ENCODE data around the gene ZCCHC9. TPM values are rescaled to one million over a fixed set of nuclear protein-coding genes. Genes with fewer than 3 reads are reported as not detected.
"Not testable (repeated sequence)": the region's sequence is repeated elsewhere in the genome, so short reads cannot be mapped to it uniquely, and the experiment has no call there.

Gene ZCCHC9
- total RNA-seq, 6 donors from 2014 or later = 14.7 to 35.6 (median 18.3) TPM

- TF ChIP-seq POLR2A (IDR thresholded peaks at IDR 0.05) (no peak), EP300 (IDR thresholded peaks at IDR 0.05) (no peak), CTCF (IDR thresholded peaks at IDR 0.05) (no peak), POLR2AphosphoS5 (IDR thresholded peaks at IDR 0.05) (no peak)
- no peaks in the 10 kb centered on the region for H3K4me1 ChIP-seq
- H3K36me3 ChIP-seq = no peaks in the 10 kb centered on the region
- no peaks in the 10 kb centered on the region for H3K27me3 ChIP-seq
- no peak overlapping the region for H3K4me3 ChIP-seq
- no peak overlapping the region for H3K27ac ChIP-seq
- 87 to 95% methylated on average over 1 of the region's 1 CpG for WGBS, 2 donors
- no peak for DNase-seq
- ATAC-seq (ENCODE audit: low FRiP score in 2 of 2) = no peak
- peaks cover 0 to 17% (median 2%) of the 10 kb centered on the region in 4 donors for H3K9me3 ChIP-seq
These were observed 11.2 kb upstream of the ZCCHC9 start for GRCh38 chr5:81290146-81290545.

- Histone ChIP-seq H3K4me1 (peaks cover 0 to 3% (median 0%) of the 10 kb centered on the region in 4 donors), H3K4me3 (no peak overlapping the region), H3K27me3 (no peaks in the 10 kb centered on the region), H3K9me3 (peaks cover 0 to 17% (median 2%) of the 10 kb centered on the region in 4 donors), H3K36me3 (no peaks in the 10 kb centered on the region), H3K27ac (no peak overlapping the region)
- WGBS, 2 donors = 62 to 73% methylated on average over 2 of the region's 2 CpGs
- TF ChIP-seq POLR2A (IDR thresholded peaks at IDR 0.05) (no peak), POLR2AphosphoS5 (IDR thresholded peaks at IDR 0.05) (no peak), EP300 (IDR thresholded peaks at IDR 0.05) (no peak), CTCF (IDR thresholded peaks at IDR 0.05) (no peak)
- no peak for ATAC-seq (ENCODE audit: low FRiP score in 2 of 2)
- no peak for DNase-seq
These were observed 9.3 kb upstream of the ZCCHC9 start for GRCh38 chr5:81292130-81292529.

- H3K4me3 ChIP-seq; DNase-seq; ATAC-seq (ENCODE audit: low FRiP score in 2 of 2): not testable (repeated sequence)
These were observed 7.4 kb upstream of the ZCCHC9 start for GRCh38 chr5:81294021-81294420.

GRCh38 chr5:81297531-81297930 lies 3.9 kb upstream of the ZCCHC9 start:
- H3K4me1 ChIP-seq = peaks cover 20 to 32% (median 29%) of the 10 kb centered on the region in 4 donors
- peaks cover 0 to 3% (median 1%) of the 10 kb centered on the region in 4 donors for H3K9me3 ChIP-seq
- ATAC-seq (ENCODE audit: low FRiP score in 2 of 2) (no peak), DNase-seq (no peak)
- no peak overlapping the region for H3K4me3 ChIP-seq
- WGBS, 2 donors = 51 to 74% methylated on average over 4 of the region's 4 CpGs
- H3K27ac ChIP-seq = no peak overlapping the region
- TF ChIP-seq POLR2A (IDR thresholded peaks at IDR 0.05) = no peak
- no peak for TF ChIP-seq EP300 (IDR thresholded peaks at IDR 0.05)
- TF ChIP-seq POLR2AphosphoS5 (IDR thresholded peaks at IDR 0.05) = no peak
- no peak for TF ChIP-seq CTCF (IDR thresholded peaks at IDR 0.05)
- no peaks in the 10 kb centered on the region for H3K36me3 ChIP-seq
- no peaks in the 10 kb centered on the region for H3K27me3 ChIP-seq

More at GRCh38 chr5:81294021-81294420, 7.4 kb upstream of the ZCCHC9 start:
- H3K4me1 ChIP-seq, H3K36me3 ChIP-seq, H3K27ac ChIP-seq, H3K27me3 ChIP-seq: not testable (repeated sequence)
- 82 to 88% methylated on average over 5 of the region's 5 CpGs for WGBS, 2 donors
- H3K9me3 ChIP-seq = peaks cover 0 to 17% (median 2%) of the 10 kb centered on the region in 4 donors

- Histone ChIP-seq H3K36me3 (peaks cover 0 to 5% (median 0%) of the 10 kb centered on the region in 4 donors), H3K4me3 (peak overlapping the region; percentile 61 to 82 (median 76)), H3K27me3 (no peaks in the 10 kb centered on the region), H3K27ac (peak overlapping the region; percentile 90 to 94 (median 93)), H3K4me1 (peaks cover 26 to 42% (median 30%) of the 10 kb centered on the region in 4 donors), H3K9me3 (no peaks in the 10 kb centered on the region)
- no peak for DNase-seq
- no peak for ATAC-seq (ENCODE audit: low FRiP score in 2 of 2)
- TF ChIP-seq POLR2AphosphoS5 (IDR thresholded peaks at IDR 0.05) (no peak), POLR2A (IDR thresholded peaks at IDR 0.05) (no peak), CTCF (IDR thresholded peaks at IDR 0.05) (no peak), EP300 (IDR thresholded peaks at IDR 0.05) (no peak)
- 0% methylated on average over 2 of the region's 2 CpGs for WGBS, 2 donors
These were observed 491 bp upstream of the ZCCHC9 start for GRCh38 chr5:81300921-81301270.
